HK-2 (cell line): ENCODE results near the gene GRM8.
A peak's percentile ranks its signal among the peaks of the same experiment; 100 is the strongest.

Experiments
- DNase-seq: peaks from one replicate; pipeline ENCODE4 v3.0.0-alpha.2; 2018; ENCODE audit not compliant: unreplicated experiment

Gene GRM8

DNA sequence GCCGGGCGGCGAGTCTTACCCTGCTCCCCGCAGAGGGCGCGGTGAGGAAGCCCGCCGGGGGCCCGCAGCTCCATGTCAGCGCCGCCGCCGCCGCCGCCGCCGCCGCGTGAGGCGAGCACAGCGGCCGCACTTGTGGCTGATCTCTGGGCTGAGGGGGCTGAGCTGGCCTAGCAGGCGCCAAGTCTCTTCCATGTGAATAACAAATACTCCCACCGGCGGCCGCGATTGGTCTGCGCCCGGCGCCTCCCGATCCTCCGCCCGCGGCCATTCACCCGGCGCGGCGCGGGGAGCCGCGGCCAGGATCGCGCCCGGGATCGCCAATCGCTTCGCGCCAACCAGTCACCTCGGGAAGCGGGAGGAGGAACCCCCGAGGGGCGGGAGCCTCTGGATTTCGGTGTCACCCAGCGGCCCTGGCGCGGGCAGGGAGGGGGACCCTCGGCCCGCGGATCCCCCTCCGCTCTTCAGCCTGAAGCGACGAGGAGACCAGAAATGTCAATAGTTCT is at the start of gene GRM8:
TSS of gene GRM8 (minus strand) at position 164 of the 503 bp plus-strand sequence.
- peak; percentile 62 for DNase-seq

DNA sequence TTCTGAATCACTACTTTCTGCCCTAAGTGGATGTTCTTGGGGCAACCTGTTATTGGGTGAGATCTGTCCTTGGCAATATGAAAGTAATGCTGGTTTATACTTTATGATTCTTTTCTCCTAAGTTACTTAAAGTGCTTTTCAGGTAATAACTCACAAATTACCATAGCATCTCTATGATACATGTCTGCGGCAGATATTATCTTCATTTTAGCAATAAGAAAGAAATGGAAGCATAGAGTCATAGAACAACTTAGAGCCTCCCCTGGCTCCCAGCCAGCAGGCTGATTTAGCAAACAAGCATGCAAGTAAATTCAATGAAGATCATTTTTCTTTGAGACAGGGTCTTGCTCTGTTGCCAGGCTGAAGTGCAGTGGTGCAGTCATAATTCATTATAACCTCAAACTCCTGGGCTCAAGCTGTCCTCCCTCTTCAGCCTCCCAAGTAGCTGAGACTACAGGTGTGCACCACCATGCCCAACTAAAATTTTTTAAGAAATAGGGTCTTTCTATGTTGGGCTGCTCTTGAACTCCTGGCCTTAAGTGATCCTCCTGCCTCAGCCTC is 38.1 kb upstream of the GRM8 start:
- DNase-seq = no peak

DNA sequence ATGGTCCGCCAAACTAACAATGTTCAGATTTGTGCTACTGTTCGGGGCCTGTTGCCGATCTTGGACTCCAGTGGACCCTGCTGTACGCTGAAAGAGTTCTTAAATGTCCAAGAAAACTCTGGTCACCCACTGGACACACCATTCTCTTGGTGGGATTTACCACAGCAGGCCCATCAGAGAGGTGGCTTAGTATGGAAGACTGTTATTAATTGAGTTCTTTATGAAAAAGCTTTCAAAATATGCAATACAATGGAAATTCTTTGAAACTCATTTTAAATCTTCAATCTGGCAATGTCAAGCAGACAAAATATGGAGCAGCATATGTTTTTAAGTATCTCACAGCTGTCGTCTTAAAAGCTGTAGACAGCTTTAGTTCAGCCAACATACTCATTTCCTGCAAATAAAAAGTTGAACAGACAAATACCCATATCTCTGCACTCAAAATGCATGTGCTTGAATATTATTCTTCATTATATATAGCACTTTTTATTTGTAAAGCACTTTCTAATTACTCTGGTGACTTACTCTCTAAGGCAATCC is 37.4 kb upstream of the GRM8 start:
- DNase-seq = no peak

DNA sequence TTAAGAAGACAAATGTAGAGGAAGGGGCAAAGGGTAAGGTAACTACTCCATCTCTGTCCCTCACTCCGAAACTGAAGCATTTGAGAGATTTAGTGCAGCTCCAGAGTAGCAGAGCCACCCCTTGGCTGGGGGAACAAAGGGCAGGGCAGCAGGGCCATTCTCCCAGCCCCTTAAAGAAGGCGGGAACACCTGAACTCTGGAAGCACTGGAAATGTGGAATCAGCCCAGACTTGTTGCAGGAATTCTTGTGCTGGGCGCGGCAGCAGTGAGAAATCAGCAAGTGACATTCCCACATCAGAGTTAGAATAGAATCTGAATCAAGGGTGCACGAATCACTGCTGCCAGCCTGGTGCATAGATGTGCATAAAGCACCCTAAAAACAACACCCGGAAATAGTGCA is 34.4 kb upstream of the GRM8 start:
- DNase-seq = no peak

DNA sequence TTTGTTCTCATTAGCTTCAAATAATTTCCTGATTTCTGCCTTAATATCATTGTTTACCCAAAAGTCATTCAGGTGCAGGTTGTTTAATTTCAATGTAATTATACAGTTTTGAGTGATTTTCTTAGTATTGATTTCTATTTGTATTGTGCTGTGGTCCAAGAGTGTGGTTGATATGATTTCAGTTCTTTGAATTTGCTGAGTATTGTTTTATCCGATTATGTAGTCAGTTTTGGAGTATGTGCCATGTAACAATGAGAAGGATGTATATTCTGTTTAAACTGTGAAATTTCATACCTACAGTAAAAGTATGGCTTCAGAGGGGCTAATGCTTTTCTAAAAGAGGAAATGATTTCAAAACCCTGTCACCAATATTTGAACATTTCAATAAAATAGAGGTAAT is 17.4 kb upstream of the GRM8 start:
- DNase-seq = no peak

DNA sequence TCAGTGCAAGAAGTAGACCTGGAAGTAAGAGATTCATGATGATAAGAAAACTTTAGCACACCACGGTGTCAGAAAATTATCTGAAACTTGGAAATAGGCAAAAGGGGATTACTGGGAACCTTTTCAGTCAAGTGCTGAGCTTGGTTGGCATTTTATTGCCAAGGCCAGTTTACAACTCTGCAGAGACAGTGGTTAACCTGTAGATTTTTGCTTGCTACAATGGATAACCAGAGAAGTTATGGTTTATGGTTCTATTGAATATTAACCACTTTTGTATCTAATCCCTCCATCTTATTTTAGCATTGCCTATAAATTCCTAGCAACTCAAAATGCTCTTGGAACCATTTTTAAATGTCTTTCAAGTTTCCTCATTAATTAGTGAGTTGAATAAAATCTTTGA is 13.3 kb upstream of the GRM8 start:
- no peak for DNase-seq

DNA sequence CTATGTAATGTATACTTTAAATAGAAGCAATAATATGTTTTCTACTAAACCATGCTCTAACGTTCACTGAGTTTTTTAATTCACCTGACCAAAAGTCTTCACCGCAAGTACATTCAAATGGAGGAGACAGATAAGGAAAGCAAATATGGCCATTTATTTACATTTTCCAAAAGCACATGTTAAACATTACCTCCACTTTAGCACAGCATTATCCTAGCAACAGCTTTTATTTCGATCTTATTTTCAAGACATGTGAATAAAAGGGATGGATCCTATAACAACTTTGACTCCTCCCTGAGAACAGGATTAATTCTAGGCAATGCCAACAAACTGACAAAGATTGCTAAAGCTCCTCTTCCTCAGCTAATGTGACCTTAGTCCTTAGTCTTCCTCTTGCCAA is 11.5 kb upstream of the GRM8 start:
- no peak for DNase-seq

DNA sequence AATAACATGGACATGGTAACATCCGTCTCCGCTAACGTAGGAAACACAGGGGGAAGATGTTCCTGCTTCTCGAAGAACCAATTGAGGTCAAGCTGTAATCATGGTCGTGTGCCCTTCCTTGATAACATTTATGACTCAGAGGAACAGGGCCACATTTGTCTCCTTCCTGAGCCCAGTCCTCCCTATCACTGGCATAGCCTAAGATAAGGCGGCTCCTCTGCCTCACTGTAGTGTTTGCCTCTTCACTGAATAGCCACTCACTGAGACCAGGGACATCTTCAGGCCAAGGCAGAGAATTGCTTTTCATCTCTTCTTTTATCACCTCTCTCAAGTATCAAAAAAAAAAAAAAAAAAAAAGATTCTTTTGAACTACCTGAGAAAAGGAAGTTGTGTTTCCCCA is 5.4 kb upstream of the GRM8 start:
- DNase-seq = no peak

DNA sequence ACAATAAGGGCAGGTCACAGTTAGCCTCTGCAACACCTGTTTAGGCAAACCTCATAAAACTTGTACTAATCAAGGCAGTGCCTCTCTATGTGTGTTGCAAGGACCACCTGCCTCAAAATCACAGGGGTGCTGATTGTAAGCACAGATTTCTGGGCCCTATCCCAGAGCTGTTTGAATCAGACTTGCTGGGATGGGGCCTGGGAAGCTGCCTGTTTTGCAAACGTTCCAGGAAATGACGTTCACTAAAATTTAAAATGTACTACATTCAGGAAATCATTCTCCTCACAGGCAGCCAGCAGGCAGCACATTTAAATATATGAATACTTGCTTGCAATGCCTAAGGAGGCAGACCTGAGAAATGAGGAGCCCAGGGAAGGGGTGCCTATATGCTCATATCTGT is 4.3 kb upstream of the GRM8 start:
- no peak for DNase-seq

DNA sequence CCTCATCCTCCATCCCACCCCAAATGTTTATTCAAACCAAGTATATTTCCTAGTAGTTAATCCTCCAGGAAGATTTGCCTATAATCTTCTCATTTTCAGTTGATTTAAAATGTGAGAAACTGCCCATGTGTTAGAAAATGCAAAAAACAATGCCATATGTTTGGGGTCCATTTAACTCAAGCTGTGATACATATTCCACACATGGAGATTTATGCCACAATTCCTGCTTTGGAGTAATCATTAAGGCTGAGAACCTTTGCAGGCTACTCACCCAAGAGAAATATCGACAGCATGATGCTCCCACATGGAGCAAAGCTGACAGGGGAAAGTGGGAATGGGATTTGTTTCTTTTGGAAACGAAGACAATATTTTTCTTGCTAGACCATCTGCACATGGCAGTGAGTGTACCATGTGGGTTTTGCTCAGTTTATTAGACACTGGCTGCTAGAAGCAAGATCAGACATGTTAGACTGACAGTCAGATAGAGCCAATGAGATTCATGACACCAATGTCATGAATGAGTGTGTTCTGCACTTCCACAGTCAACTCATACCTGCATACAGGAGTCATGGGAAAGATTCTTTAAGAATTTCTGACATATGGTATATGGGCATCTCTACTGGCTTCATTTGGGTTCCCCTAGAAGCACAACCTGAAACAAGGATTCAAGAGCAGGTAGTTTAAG is 3.4 kb upstream of the GRM8 start:
- no peak for DNase-seq

DNA sequence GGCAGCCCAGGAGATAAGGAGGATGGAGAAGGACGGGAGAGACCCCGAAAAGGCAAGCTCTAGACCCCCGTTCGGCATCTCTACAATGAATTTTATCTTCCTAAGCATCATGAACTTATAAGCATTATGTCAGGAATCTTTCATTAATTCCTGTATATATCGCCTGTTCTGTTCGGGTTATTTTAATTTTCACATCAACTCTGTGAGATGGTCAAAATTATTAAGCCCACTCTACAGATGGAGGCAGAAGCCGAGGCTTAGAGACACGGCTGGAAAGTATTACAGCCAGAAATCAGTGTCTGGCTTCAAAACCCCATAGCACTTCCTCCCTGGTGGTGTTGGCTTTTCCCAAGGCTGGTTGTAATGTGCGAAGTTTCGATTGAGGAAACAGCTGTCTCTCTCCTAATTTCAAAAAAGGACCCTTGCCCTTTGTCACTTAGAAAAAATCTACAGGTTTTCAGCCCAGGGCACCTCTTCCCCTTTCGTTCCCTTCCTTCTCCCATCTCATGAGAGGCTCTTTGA is 1.5 kb upstream of the GRM8 start:
- DNase-seq = no peak

DNA sequence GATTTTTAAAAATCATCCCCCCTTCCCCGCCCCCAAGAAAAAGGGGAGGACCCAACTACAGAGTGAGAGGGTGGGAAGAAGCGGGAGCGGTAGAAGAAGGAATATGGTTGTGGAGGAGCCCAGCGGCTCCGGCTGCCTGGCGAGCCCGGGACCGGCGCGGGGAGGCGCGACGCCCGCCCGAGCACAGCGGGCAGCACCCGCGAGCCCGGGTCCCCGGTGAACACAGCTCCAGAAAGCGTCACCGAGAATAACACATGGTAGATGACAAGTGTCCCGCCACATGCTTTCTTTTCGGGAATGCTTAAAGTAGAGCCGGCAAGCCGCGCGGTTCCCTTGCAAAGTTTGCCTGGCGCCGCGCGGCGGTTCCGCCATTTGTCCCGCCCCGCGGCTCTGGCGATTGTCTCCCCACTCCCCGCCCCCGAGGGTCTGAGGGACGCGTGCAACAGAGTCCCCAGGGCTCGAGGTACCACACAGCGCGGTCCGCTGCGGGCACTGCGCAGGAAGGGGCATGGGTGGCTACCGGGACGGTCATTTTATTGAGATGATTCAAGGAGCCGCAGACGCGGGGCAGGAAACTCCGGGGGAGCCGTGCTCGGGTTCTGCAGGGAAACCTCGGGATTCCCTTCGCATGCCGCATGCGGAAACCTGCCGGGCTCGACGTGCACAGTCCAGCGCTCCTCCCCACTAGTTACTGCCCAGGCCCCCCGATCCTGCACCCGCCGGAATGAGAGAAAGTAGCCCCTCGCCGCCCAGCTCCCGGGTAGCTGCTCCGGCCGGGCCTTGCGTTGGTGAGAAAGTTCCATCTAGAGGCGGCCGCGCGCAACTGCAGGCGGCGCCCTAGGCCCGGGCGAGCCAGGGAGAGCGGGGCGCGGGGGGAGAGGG is 781 bp upstream of the GRM8 start:
- peak; percentile 66 for DNase-seq

DNA sequence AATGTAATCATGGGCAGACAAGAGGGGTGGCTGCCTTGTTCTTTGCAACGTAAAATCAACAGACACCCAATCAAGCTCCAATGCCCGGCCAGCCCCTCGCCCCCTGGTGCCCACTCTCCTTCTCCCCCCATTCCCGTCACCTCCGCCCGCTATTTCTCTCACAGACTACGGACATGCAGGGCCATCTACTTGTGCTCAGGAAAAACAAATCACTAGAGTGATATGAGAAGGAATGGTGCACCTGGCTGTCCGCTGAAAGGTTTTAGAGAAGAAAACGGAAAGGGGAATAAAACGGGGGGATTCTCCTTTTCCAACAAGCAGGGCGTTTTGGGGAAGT is 396 bp downstream of the GRM8 start:
- DNase-seq = no peak

DNA sequence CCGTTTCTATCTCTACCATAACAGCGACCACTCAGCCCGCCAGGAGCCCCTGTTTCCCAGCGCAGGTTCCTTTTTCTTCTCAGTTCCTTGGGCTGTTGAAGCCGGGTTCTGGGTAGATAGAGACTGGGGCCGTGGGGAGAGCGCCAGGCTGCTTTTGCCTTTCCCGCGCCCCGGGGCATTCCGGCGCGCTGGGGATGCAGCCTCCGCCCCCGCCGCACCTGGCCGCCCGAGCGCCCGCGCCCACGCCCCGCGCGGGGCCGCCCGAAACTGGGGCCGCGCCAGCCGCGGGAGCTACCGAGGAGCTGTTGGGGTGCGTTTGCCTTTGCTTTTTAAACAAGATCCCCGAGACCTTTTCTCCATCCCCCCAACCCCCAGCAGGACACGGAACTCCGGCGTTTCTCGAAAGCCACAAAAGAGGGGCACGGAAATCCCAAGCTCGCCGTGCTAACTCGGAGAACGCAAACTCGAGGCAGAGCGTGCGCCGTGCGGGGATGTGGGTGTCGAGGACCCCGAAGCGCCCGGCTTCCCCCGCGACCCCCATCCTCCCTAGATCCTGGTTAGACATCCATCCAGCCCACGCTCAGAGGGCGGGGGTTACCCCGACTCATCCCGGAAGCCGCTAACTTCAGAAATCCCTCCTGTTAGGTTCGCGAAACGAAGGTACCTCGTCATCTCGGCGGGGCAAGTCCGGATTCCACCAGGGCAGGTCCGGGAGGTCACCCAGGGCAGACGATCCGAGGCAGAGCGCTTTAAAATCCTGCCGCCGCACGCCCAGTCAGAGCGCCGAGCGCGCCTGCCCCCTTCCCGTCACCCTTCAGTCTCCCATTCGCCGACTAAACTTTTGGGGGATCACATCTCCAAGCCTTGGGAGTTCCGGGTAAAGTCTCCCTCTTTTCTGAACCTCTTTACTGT is 1.0 kb downstream of the GRM8 start:
- peak; percentile 10 for DNase-seq

DNA sequence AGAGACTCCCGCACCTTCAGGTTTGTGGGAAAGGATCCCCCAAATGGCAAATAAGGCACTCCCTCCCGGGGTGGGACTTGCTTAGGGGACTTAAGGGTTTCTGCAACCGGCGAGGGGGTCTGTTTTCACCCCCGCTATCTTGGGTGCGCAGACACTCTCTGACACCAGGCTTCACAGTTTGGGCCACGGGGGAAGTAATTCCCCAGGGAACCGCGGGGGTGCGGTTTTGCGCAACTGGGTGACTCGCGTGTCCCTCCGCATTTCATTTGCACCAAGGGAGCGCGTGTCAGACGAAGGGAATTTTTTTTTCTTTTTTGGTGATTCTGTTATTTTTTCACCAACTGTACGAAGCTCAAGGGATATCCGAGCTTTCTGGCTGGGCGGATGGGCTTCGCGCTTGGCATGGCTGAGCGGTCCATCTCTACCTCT is 1.7 kb downstream of the GRM8 start:
- DNase-seq = no peak

DNA sequence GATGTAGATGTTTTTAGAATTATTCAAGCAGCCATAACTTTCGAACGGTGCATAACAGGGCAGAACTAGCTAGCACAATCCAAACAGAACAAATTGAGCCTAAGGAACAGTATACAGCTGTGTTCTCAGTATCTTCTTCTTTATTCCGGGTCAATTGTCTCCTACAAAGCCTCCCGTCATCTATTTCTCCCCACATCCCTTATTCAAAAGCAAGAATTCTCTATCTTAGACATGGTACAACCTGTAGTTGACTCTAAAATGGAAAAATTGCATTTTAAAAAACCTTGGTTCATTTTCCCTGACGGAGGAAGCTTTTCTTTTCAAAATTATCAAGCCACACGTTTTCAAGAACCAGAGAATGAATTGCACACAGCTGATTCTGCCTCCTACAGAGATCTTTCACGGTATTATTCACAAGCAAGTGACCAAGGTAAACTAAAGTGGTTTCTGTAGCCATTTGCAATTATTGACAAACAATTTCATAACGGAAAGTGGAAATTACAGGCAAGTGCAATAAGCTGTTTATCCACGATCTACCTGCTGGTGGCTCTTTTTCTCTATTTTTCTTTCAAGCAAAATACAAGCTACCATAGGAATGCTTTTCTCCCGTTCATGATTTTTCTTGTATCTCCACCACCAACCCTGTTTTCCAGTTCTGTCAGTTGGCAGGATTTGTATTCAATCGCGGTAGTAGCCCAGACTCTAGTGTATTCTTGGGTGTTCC is 2.3 kb downstream of the GRM8 start:
- no peak for DNase-seq

DNA sequence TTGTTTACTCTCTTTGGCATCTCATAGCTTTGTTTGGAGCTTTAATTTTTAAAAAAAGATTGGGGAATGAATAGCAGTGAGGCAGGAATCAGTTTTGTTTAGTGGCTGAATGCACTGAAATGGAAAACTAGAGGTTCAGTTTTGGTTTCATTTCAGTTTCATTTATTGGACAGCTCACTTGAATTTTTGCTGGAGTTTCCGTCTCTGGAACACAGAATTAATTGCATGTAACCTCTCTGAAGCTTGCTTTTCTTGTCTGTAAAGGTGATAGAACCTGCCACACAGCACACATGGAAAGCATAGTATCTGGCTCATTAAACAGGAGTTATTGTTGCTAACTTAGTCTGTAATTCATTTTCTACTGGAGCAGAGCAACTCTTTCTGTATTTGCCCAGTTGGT is 7.1 kb downstream of the GRM8 start:
- no peak for DNase-seq

DNA sequence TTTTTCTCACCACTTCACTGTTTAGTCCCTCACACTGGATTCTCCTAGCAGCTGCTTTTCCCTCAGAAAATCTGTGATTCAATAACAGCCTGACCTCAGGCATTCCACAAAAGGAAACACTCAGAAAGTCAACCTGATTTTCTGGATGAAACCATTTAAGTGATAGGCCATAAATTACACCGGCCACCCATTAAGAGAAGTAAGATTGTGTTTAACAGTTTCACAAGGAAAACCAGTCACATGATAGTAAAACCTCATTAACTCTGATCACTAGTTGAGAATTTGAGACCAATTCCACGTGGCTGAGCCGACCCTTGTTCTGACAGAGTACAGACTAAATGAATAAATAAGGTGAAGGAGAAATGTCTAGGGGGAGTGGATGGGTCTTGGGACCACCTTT is 7.7 kb downstream of the GRM8 start:
- DNase-seq = no peak

DNA sequence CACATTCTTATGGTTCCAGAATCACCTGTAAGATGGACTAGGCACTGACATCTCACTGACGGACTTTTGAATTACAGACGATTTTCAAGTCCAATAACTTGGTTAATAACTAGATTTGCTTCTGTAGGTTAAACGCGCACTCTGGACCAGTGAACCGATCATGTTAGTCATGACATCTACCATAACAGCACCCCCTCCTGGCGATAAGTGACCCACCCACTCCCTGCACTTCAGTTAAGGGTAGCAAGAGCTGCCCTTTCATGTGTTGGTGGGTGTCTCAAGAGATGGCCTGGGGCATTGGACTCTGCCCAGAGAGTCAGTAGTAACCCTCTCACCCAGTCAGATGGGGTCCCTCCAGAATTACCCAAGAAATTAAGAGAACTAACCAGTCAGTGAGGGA is 12.9 kb downstream of the GRM8 start:
- DNase-seq = no peak

DNA sequence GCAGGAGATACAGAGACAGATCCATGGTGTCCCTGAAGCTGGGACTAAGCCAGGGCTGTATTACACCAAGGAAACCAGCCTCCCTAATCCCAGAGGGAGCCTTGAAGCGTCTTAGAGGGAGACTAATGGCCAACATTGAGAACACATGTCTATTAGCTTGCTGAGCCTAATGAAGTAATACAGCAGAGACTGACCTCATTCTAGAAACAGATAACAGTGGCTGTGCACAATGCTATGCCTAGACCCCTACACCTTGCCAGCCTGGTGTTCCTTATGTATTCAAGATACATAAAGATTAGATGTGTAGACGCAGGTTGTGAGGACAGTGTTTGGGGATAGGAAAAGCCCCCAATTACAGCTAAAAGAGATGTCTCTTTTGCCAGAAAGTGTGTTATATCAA is 19.1 kb downstream of the GRM8 start:
- no peak for DNase-seq

DNA sequence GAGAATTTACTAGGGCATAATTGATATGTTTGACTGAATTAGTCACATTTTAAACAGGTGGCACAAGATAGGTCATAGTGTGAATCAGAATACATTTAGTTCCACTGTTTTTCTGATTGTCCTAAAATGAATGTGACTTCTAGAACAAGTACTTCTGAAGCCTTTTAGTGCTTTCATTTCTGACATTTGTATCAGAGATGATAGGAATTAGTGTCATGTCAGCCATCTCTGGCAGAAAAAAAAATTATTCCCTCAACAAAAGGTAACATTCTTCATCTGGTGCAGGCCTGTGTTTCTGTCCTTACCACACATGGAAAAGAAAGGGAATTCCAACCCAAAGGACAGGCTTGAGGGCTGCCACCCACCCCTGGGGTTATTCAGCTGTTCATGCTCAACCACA is 21.3 kb downstream of the GRM8 start:
- no peak for DNase-seq
